GM21786 (cell line): ENCODE measurements around the gene GPR68.

ENCODE experiments used
- ATAC-seq: cut with Tn5 transposase; IDR thresholded peaks from one replicate; pipeline ENCODE4 v1.9.1; 2021; ENCODE audit not compliant: unreplicated experiment

The GPR68 gene, protein sequence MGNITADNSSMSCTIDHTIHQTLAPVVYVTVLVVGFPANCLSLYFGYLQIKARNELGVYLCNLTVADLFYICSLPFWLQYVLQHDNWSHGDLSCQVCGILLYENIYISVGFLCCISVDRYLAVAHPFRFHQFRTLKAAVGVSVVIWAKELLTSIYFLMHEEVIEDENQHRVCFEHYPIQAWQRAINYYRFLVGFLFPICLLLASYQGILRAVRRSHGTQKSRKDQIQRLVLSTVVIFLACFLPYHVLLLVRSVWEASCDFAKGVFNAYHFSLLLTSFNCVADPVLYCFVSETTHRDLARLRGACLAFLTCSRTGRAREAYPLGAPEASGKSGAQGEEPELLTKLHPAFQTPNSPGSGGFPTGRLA

DNA sequence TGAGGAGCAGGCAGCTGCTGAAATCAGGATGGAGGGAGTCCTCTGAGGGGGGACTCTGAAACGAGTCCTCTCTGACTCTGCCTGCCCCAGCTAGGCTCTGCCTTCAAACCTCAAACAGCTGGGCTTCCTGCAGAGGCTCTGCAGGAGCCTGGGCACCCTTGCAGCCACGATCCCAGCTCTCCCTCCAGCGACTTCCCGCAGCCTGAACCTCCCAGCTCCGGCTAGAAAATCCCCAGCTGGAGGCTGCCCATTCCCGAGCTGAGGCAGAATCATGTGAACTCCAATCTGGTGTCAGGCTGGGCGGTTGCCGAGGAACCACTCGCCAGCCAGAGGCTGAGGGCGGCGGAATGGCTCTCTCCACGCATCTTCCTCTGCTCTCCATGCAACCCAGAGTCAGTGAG, at the start of gene GPR68:
Gene GPR68 (minus strand): TSS at position 204 of the 401 bp plus-strand sequence. CDS start 9,654 bp downstream, outside the sequence.
- ATAC-seq, result no peak

DNA sequence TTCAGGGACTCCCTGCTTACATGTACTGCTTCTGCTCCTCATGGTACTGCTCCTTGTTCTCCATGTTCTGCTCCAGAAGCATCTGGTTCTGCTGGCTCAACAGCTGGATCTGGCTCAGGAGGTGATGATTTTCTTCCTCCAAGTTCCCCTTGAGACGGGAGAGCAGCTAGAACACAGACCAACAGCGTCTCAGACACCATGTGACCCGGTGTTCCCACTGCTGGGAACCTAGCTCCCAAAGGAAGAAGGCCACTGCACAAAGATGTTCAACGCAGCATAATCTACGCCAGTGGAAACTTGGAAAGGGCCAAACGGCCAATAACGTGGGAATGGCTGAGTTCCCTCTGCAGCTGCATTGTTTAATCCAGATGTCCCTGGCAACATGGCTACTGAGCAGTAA, 49.6 kb upstream of the GPR68 start:
- ATAC-seq, result no peak

DNA sequence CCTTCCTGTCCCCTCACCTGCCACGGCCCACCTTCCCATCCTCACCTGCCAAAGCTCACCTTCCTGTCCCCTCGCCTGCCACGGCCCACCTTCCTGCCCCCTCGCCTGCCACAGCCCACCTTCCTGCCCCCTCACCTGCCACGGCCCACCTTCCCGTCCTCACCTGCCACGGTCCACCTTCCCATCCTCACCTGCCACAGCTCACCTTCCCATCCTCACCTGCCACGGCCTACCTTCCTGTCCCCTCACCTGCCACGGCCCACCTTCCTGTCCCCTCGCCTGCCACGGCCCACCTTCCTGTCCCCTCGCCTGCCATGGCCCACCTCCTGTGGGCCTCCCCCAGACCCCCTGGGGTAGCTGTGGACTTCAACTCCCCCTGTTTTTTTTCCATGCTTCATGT, 48.8 kb upstream of the GPR68 start:
- ATAC-seq, result no peak

DNA sequence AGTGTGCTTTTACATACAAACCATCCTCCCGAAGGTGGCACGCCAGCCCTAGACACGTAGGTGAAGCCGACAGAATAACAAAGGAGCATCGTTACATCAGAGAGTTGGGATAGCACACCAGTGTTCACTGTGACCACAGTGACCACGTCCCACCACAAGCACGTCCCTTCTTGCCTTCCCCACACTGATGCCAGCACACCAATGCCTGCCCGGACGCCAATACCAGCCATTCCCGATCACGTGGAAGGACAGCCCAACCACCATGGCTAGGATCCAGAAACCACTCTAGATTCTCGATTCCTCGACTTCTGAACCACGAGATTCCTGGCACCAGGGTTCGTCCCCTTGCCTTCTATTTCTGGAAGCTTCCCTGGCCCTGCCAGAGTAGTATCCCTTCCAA, 48.0 kb upstream of the GPR68 start:
- ATAC-seq, result no peak

DNA sequence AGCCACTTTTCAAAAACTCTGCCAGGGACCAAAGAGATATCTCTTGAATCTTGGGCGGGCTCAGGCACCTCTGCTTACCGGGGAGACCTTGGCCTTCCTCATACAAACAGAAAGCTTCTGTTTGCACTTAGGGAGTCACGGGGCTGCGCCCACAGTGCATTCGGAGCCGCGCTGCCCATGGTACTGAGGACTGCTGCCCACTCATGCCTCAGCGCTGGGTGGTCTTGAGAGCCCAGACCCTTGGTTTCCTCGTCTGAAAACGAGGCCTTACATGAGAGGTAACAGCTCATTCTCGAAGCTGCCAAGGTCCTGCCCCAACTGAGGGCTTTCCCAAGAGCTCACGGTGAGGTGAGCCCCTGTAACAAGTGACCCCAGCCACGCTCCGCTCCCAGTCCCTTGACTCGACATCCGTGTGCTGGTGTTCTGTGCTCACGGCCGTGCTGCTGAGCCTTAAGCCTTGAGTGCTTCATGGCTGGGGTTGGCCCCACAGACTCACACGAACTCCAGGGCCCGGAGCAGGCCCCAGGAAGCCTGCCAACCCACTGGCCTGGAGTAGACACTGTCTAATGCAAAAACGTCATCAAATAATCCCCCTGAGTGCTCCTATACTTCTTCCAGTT, 47.4 kb upstream of the GPR68 start:
- ATAC-seq, result no peak

DNA sequence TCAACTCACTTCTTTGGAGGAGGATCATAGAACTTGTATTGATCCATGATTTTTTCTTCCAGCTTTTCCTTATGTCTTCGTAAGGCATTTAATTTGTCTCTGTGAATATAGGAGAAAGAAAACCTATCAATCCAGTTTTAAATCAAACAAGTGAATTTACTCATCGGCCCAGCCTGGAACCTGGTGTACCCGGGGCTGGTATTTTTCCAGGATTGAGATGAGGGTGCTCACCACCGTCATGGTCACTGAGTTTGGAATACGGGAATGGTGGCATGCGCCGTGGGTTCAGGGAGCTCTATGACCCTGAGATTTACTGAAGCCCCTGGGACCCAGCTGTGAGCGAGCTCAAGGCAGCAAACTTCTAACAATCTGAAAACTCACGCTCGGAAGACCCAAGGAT, 46.5 kb upstream of the GPR68 start:
- ATAC-seq, result no peak

DNA sequence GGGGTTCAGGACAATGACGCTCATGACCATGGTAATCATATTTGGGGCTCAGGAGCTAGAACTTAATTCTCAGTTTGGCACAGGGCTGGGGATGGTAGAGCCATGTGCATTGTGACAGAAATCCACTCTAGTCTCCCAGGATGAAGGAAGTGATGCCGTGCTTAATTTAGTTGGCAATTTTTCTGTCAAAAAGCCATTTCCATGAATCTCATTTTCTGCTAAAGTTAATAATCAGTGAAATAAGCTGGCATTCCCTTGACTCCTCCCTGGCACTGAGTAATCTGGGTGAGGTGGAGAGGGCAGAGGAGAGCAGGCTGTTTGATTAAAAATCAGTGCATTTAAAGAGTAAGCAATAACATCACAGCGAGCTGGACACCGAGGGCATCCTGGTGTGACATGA, 45.0 kb upstream of the GPR68 start:
- no peak for ATAC-seq

DNA sequence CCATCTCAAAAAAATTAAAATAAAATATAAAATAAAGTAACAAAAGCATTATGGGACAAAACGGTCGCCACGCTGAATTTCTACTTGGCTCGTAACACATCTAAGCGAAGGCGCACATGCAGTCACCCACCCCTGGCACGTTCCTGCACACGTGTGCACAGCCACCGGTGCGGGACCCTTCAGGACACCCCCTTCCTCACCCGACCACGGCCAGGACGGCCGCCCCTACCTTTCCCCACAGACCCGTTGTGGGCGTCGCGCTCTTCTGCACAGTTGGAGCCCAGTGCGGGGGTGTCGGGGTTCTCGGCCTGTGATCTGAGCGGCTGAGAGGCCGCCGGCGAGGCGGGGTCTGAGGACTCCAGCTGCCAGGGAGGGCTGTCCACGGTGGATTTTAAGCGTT, 44.4 kb upstream of the GPR68 start:
- ATAC-seq, result no peak

DNA sequence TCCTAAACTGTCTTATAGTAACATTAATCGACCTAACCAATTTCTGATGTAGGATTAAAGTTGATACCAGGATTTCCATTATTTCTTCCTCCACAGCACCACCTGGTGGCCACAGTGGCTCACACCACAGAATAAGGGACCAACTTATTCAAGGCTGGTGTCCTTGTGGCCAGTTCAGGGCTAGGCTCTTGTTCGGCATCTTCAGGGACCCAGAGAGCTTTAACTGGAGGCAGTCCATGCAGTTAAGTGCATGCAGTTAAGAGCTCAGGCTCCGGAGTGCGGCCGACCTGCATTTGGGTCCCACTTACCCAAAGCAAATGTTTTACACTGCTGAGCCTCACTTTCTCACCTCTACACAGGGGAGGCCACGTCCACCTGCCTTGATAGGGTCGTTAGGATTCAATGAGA, 42.0 kb upstream of the GPR68 start:
- no peak for ATAC-seq

DNA sequence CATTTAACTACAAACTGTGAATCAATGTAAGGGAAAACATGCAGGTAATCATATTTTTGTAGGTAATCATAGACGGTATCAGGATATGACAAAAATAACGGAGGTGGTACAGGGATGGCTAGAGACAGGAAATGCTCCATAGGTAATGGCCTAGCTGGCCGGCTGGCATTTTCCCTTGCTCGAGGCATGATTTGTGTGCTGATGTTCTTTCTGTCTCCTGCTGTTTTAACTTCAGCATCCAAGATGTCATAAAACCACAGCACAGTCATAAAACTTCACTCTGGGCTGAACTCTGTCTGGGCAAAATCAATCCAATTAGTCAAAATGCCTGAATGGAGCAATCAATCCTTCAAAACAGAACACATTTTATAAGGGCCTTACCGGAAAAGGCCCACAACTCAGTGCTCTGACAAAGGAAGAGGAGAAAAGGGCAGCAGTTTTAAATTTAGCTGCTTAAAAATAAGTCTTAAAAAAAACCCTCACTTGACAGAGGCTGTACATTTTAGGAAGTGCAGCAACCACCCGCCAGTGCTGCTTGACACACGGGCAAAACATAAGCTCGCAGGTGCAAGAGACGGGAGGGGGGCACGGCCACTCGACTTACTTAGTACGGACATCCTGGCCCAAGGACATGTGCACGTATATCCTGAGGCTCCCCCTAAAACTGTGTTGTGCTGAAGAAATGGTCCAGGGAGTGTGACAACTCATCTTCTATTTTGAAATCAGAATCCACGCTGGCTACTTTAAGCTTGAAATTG, 40.5 kb upstream of the GPR68 start:
- no peak for ATAC-seq

DNA sequence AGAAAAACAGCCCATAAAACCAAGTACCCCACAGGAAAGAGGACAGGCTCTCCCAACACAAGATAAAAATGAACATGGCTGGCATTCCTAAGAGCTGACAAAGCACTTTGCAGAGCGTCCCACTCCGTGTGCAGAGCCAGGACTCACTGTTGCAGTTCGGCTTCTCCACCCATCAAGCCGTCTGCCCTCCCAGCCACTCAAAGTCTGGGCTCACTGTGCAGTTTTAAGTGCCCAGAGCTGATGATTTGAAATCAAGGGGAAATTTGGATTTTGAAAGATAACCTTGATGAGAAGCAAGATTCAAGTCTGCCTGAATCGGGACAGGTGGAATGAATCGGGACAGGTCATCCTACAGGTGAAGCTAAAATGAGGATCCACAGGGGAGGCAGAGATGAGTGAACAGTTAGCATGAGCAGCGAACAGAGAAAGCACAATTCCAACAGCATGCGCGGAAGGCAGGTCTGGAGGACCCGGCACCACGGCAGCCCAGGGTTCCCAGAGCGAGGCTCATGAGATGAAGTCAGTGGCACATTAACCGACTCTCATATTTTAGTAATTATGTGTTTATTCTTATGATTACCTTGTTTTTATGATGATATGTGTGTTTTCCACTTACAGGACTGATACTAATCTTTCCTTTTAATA, 39.8 kb upstream of the GPR68 start:
- ATAC-seq, result no peak

DNA sequence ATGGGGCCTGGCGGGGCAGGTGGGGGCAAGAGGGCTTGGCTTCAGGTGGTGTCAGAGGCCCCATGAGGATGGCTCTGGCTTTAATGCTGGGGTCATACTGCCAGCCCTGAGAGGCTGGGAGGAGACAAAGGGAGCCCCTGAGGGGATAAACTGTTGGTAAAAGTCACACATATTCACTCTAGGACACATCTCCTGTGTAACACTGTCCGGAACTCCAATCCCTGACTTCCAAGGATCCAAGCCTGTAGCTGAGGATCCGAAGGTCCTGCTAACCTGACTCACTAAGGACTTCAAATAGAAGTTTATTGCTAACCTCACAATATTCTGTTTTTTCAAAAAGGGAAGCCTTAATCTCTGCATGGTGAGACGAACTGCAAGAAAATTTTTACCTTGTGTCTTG, 39.2 kb upstream of the GPR68 start:
- no peak for ATAC-seq

DNA sequence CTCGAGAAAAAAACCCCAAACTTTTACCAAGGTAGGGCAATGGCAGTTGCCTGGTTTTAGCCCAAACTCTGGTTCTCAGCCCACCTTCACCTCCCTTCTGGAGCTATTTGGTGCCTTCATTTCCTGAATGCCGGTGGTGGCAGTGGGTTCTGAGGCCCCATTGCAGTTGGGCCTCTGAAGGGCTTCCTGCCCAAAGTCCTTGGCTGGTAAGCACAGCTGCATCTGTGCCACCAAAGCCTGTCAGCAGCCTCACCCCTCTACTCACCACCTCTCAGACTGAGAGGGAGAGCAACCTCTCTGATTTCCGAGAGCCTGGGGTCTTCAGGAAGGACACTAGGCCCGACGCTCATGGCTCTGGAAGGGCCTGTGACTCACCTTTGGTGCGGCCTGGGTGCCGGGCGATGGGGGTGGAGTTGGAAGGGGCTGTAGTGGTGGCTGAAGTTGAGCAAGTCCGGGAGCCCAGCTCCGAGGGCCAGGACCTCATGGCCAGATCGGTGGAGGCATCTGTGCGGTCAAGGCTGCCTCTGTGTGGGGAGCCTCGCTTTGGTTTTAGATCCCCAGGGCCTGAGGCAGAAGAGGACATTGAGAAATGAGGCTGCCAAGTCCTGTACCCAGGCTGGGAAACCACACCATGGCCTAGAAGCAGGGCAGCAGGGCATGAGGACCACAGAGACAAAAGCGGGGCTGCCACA, 38.6 kb upstream of the GPR68 start:
- ATAC-seq, result no peak

DNA sequence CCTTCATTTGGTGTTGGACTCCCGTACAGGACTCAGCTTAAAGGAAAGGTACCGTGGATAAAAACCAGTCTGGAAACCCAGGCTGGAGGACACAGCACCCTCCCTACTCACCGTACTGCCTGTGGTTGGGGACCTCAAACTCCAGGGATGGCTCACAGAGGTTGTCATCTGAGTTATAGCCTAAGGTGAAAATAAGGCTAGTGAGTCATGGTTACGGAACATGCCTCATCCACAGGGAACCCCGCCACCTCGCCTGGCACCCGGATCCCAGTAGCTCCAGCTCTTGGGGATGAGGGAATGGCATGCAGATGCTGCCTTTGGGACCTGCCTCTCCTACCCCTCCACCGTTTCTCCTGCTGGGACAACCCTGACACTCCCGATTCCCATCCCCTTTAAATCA, 36.8 kb upstream of the GPR68 start:
- no peak for ATAC-seq

DNA sequence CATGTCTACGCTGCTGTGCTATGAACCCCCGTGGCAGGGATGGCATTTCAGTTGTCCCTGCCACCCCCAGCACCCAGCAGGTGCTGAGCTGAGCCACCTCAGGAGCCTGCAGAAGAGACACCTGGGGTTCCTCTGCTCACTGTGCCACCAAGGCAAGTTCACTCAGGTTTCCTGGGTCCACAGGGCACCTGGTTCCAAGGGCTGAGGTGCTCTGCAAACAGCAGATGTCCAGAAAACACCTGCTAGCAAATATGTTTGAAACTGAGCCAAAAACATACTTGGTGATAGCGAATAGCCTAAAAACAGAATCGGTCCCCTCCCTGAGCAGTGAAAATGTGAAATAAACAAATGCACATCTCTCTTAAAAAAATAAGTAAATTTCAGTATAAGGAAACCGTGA, 35.6 kb upstream of the GPR68 start:
- no peak for ATAC-seq

DNA sequence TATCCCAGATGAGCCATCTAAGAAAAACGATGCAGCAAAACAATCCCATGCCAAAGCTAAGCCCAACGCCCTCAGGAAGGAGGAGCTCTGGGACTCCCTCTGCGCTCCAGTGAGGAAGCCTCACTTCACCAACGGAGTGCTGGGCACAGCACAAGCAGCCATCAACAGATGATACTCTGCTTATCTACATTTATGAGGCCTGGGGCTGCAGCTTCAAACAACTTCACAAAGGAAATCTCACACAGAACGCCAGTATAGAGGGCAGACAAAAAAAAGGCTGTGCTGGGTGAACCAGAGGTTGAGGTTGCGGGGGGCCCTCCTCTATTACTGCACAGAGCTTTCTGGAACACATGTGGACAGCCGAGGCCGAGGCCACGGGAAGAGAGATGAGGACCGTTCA, 34.9 kb upstream of the GPR68 start:
- ATAC-seq, result no peak

DNA sequence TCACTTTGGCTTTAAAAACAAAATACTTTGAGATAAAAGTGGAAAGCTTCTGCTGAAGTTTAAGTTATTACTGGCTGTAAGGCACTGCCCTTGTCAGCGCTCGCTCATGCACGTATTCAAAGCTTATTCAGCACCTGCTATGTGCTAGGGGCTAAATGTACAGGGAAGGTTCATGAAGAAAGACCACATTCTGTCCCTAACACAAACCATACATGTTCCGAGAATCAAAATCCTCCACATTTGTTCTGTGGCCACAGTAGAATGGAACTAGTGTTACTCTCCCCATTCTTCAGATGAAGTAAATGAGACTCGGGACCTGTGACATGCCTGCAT, 33.8 kb upstream of the GPR68 start:
- ATAC-seq, result no peak

DNA sequence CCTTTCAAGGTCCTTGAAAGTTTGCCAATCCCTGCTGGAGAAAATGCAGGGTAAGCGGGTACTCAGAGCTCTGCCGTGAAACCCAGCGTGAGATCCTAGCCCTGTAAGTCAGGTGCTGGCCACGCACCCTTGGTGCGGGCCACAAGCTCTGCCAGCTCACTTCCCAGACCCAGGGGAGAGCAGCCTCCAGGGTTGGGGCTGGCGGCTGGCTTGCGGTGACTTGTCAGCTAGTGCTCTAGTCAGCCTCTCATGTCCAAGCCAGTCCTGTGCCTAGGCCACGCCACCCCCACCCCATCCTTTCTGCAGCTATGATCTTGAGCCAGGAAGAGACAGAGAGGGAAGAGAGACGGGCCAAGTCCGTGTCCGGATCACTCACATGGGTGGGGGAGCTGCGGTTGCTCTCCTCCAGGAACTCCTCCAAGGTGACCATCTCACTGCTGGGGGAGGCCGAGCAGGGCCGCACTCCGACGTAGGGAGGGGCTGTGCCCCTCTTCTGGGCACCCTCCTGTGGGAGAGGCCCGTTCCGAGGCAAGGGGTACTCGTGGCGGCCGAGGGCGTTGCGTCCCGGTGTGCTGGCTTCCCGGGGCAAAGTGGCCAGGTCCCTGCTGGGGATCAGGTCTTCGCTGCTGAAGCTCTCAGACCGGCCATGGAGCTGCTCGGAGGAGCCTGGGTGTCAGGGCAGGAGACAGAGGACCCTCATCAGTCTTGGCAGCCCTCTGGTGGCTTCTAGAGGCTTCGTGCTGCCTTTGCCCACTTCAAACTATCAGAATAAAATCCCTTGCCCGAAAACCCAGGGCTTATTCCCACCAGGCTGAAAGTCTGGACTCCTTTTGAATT, 33.3 kb upstream of the GPR68 start:
- no peak for ATAC-seq

DNA sequence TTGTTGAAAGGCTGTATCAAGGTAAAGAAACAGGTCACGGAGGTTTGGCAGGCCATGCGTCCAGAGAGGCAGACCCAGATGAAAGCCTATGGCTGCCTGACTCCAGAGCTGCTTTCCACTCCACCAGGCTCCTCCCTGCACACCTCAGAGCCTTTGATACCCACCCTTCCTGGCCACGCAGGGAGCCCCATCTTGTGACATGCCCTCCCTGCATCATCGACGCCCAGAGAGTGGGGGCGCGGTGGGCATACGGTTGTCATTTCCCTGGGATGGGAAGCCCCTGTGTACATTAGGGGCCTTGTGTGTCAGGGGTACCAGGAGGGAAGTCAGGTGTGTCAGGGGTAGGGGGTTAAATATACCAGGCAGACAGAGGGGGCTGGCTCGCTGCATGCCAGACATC, 30.3 kb upstream of the GPR68 start:
- ATAC-seq, result no peak

DNA sequence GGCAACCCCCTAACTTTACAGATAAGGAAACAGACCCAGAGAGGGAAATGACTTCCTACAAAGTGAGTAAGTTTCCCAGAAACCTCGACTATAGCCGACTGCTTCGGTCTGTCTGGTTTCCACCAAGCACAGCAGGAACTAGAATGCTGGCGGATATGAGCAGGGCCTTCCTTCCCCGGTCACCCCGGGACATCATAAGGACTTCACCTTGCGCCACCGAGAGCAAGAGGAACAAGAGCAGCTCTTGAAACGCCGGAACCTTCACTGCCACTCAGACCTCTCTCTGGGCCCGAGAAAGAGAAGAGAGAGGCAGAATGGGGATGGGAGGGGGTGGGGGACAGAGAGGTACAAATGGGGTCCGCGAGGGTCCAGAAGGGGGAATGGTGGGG, 29.4 kb upstream of the GPR68 start:
- no peak for ATAC-seq
